ENCODE data around the gene DOCK4.

DOCK4 gene

GRCh38 chr7:111727905-111728634 is 478.1 kb downstream of the DOCK4 start:
- no peaks in the 10 kb centered on the region for H3K4me1 Mint-ChIP-seq
- no peak overlapping the region for H3K4me3 Mint-ChIP-seq
- no peak overlapping the region for H3K27ac Mint-ChIP-seq (ENCODE audit: low read depth)
- DNase-seq (ENCODE audit: low spot score in 2 of 2) (no peak), ATAC-seq (replicated peaks; ENCODE audit: extremely low read depth, poor library complexity, severe bottlenecking) (no peak)
- peaks cover 43% of the 10 kb centered on the region for H3K27me3 Mint-ChIP-seq
- no peaks in the 10 kb centered on the region for H3K36me3 Mint-ChIP-seq (ENCODE audit: insufficient read depth)
- no peaks in the 10 kb centered on the region for H3K9me3 Mint-ChIP-seq

- H3K4me1 Mint-ChIP-seq: no peaks in the 10 kb centered on the region
- H3K4me3 Mint-ChIP-seq: no peak overlapping the region
- ATAC-seq (replicated peaks; ENCODE audit: extremely low read depth, poor library complexity, severe bottlenecking): no peak
Measured at GRCh38 chr7:111718886-111719285, 487.3 kb downstream of the DOCK4 start.

GRCh38 chr7:111711426-111712065 is 494.7 kb downstream of the DOCK4 start:
- no peak for DNase-seq (ENCODE audit: low spot score in 2 of 2)
- Mint-ChIP-seq H3K27ac (ENCODE audit: low read depth) (no peak overlapping the region), H3K4me3 (no peak overlapping the region), H3K9me3 (no peaks in the 10 kb centered on the region), H3K27me3 (peaks cover 53% of the 10 kb centered on the region), H3K36me3 (ENCODE audit: insufficient read depth) (no peaks in the 10 kb centered on the region), H3K4me1 (no peaks in the 10 kb centered on the region)
- no peak for ATAC-seq (replicated peaks; ENCODE audit: extremely low read depth, poor library complexity, severe bottlenecking)

More at GRCh38 chr7:111718886-111719285, 487.3 kb downstream of the DOCK4 start:
- DNase-seq (ENCODE audit: low spot score in 2 of 2): no peak
- no peak overlapping the region for H3K27ac Mint-ChIP-seq (ENCODE audit: low read depth)
- H3K9me3 Mint-ChIP-seq: no peaks in the 10 kb centered on the region
- H3K27me3 Mint-ChIP-seq: peaks cover 21% of the 10 kb centered on the region
- H3K36me3 Mint-ChIP-seq (ENCODE audit: insufficient read depth): no peaks in the 10 kb centered on the region

DNA sequence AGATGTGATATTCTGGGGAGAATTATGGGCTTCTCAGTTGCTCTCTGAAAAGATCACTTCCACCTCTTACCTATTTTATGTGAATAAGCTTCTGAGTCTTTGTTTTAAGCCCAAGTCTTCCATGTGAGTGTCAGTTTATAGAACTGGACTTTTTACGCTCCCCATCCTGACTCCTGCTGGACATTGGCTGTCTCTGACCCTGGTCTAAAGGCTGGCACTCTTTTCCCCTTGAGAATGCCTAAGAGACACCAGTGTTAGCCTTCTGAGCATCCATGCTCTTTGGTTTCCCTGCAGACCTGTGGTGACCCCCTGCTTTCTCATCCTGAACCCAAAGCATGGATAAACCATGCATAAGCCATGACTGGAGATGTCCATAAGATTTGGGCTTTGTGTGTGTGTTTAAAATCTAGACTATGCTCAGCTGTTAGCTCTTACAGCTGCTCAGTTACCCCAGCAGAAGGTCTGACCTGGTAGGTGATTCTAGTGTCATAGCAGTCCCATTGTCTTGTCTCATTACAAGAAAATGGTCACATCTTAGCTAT is 495.3 kb downstream of the DOCK4 start:
- ATAC-seq (replicated peaks; ENCODE audit: extremely low read depth, poor library complexity, severe bottlenecking): no peak
- H3K9me3 Mint-ChIP-seq: no peaks in the 10 kb centered on the region
- no peak overlapping the region for H3K27ac Mint-ChIP-seq (ENCODE audit: low read depth)
- no peaks in the 10 kb centered on the region for H3K4me1 Mint-ChIP-seq
- peaks cover 53% of the 10 kb centered on the region for H3K27me3 Mint-ChIP-seq
- no peaks in the 10 kb centered on the region for H3K36me3 Mint-ChIP-seq (ENCODE audit: insufficient read depth)
- no peak for DNase-seq (ENCODE audit: low spot score in 2 of 2)
- no peak overlapping the region for H3K4me3 Mint-ChIP-seq

DNA sequence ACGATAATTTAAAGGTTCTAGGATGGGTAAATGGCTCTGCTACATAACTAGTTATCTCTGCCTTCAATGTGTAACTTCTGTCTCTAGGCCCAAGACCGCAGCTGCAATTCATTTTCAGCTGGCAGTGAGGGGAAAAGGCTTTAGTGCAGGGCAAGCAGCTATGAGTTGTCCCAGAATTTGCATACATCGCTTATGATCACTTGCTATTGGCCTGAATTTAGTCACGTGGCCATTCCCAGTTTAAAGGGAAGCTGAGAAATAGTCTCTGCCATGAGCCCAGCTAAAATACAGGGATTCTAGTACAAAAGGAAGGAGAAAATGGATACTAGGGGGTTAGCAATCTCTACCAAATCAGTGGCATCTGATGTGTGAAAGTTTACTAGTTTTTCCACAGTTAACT is 498.1 kb downstream of the DOCK4 start:
- H3K27ac Mint-ChIP-seq (ENCODE audit: low read depth): no peak overlapping the region
- ATAC-seq (replicated peaks; ENCODE audit: extremely low read depth, poor library complexity, severe bottlenecking) (no peak), DNase-seq (ENCODE audit: low spot score in 2 of 2) (no peak)
- no peaks in the 10 kb centered on the region for H3K4me1 Mint-ChIP-seq
- H3K36me3 Mint-ChIP-seq (ENCODE audit: insufficient read depth): no peaks in the 10 kb centered on the region
- H3K27me3 Mint-ChIP-seq: peaks cover 65% of the 10 kb centered on the region
- no peak overlapping the region for H3K4me3 Mint-ChIP-seq
- H3K9me3 Mint-ChIP-seq: no peaks in the 10 kb centered on the region

DNA sequence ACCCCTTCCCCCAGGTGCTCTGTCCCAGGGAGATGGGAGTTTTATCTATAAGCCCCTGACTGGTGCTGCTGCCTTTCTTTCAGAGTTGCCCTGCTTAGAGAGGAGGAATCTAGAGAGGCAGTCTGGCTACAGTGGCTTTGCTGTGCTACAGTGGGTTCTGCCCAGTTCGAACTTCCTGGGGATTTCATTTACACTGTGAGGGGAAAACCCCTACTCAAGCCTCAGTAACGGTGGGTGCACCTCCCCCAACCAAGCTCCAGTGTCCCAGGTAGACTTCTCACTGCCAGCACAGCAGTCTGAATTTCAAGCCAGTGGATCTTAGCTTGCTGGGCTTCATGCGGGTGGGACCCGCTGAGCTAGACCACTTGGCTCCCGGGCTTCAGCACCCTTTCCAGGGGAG is 500.4 kb downstream of the DOCK4 start:
- H3K27me3 Mint-ChIP-seq: peaks cover 54% of the 10 kb centered on the region
- H3K4me3 Mint-ChIP-seq: no peak overlapping the region
- no peak overlapping the region for H3K27ac Mint-ChIP-seq (ENCODE audit: low read depth)
- no peak for DNase-seq (ENCODE audit: low spot score in 2 of 2)
- ATAC-seq (replicated peaks; ENCODE audit: extremely low read depth, poor library complexity, severe bottlenecking): no peak
- H3K4me1 Mint-ChIP-seq: no peaks in the 10 kb centered on the region
- no peaks in the 10 kb centered on the region for H3K9me3 Mint-ChIP-seq
- no peaks in the 10 kb centered on the region for H3K36me3 Mint-ChIP-seq (ENCODE audit: insufficient read depth)

GRCh38 chr7:111697771-111698170 is 508.4 kb downstream of the DOCK4 start:
- H3K36me3 Mint-ChIP-seq (ENCODE audit: insufficient read depth): peaks cover 2% of the 10 kb centered on the region
- no peak overlapping the region for H3K4me3 Mint-ChIP-seq
- no peak overlapping the region for H3K27ac Mint-ChIP-seq (ENCODE audit: low read depth)
- ATAC-seq (replicated peaks; ENCODE audit: extremely low read depth, poor library complexity, severe bottlenecking) (no peak), DNase-seq (ENCODE audit: low spot score in 2 of 2) (no peak)
- H3K27me3 Mint-ChIP-seq: peaks cover 16% of the 10 kb centered on the region
- peaks cover 4% of the 10 kb centered on the region for H3K9me3 Mint-ChIP-seq
- H3K4me1 Mint-ChIP-seq: no peaks in the 10 kb centered on the region

GRCh38 chr7:111694376-111694775 is 511.8 kb downstream of the DOCK4 start:
- no peak overlapping the region for H3K4me3 Mint-ChIP-seq
- no peak for ATAC-seq (replicated peaks; ENCODE audit: extremely low read depth, poor library complexity, severe bottlenecking)
- peaks cover 5% of the 10 kb centered on the region for H3K9me3 Mint-ChIP-seq
- no peak overlapping the region for H3K27ac Mint-ChIP-seq (ENCODE audit: low read depth)
- peaks cover 2% of the 10 kb centered on the region for H3K36me3 Mint-ChIP-seq (ENCODE audit: insufficient read depth)
- peaks cover 21% of the 10 kb centered on the region for H3K27me3 Mint-ChIP-seq
- H3K4me1 Mint-ChIP-seq: no peaks in the 10 kb centered on the region
- DNase-seq (ENCODE audit: low spot score in 2 of 2): no peak

GRCh38 chr7:111690364-111691111 is 515.7 kb downstream of the DOCK4 start:
- ATAC-seq (replicated peaks; ENCODE audit: extremely low read depth, poor library complexity, severe bottlenecking) (no peak), DNase-seq (ENCODE audit: low spot score in 2 of 2) (no peak)
- H3K36me3 Mint-ChIP-seq (ENCODE audit: insufficient read depth): peaks cover 3% of the 10 kb centered on the region
- no peak overlapping the region for H3K4me3 Mint-ChIP-seq
- peaks cover 33% of the 10 kb centered on the region for H3K27me3 Mint-ChIP-seq
- H3K9me3 Mint-ChIP-seq: peaks cover 5% of the 10 kb centered on the region
- no peaks in the 10 kb centered on the region for H3K4me1 Mint-ChIP-seq
- H3K27ac Mint-ChIP-seq (ENCODE audit: low read depth): no peak overlapping the region

GRCh38 chr7:111685349-111685748 is 520.9 kb downstream of the DOCK4 start:
- ATAC-seq (replicated peaks; ENCODE audit: extremely low read depth, poor library complexity, severe bottlenecking) (no peak), DNase-seq (ENCODE audit: low spot score in 2 of 2) (no peak)
- H3K4me1 Mint-ChIP-seq: no peaks in the 10 kb centered on the region
- H3K36me3 Mint-ChIP-seq (ENCODE audit: insufficient read depth): peaks cover 2% of the 10 kb centered on the region
- no peaks in the 10 kb centered on the region for H3K9me3 Mint-ChIP-seq
- peaks cover 22% of the 10 kb centered on the region for H3K27me3 Mint-ChIP-seq
- no peak overlapping the region for H3K27ac Mint-ChIP-seq (ENCODE audit: low read depth)
- no peak overlapping the region for H3K4me3 Mint-ChIP-seq

DNA sequence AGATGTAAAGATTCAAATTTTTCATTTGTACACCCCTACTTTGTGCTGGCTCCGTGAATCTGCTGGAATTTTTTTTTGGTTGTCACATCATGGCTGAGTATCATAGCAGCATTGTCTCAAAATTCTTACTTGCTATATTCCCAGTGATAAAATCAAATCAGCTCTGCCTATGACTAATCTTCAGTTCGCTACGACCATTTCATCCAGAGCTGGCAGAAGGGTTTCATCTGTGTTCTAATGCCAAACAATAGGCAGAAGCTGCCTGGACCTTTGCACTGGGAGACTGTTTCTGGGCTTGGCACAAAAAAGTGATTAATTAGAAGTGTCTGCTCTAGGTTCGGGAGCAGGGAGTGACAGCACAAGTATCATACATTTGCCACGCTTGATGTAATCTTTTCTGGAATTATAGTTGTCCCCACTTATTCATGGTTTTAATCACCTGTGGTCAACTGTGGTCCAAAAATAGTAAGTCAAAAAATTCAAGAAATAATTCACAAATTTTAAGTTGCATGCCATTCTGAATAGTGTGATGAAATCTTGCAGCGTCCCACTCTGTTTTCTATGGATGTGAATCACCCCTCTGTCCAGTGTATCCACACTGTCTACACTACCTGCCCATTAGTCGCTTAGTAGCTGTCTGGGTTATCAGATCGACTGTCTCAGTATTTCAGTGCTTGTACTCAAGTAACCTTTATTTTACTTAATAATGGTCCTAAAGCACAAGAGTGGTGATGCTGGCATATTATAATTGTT is 523.4 kb downstream of the DOCK4 start:
- DNase-seq (ENCODE audit: low spot score in 2 of 2) (no peak), ATAC-seq (replicated peaks; ENCODE audit: extremely low read depth, poor library complexity, severe bottlenecking) (no peak)
- Mint-ChIP-seq H3K27ac (ENCODE audit: low read depth) (no peak overlapping the region), H3K36me3 (ENCODE audit: insufficient read depth) (peaks cover 2% of the 10 kb centered on the region), H3K4me1 (no peaks in the 10 kb centered on the region), H3K27me3 (peaks cover 12% of the 10 kb centered on the region), H3K9me3 (no peaks in the 10 kb centered on the region), H3K4me3 (no peak overlapping the region)

DNA sequence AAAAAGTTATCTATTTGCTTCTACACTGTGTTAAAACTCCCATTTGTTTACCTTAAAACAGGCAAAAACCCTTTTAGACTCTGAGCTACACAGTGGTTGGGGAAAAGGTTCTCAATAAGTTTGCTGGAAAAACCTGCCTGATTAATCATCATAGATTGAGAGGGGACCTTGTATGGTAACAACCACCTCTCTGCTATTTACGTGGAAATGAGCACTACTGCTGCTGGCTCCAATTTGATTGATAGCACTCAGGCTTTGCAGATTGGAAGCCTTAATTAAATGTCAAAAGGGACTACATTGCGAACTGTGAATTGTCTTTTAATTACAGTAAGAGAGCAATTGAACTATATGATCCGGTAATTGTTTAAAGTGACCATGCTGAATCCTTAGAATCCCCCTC is 525.0 kb downstream of the DOCK4 start:
- Mint-ChIP-seq H3K36me3 (ENCODE audit: insufficient read depth) (peaks cover 2% of the 10 kb centered on the region), H3K27ac (ENCODE audit: low read depth) (no peak overlapping the region), H3K4me3 (no peak overlapping the region), H3K27me3 (peaks cover 4% of the 10 kb centered on the region), H3K4me1 (no peaks in the 10 kb centered on the region), H3K9me3 (no peaks in the 10 kb centered on the region)
- no peak for DNase-seq (ENCODE audit: low spot score in 2 of 2)
- no peak for ATAC-seq (replicated peaks; ENCODE audit: extremely low read depth, poor library complexity, severe bottlenecking)
